GM15510 (cell line): ENCODE measurements around the gene MDN1.

Experiments
- POLR2A ChIP-seq: IDR thresholded peaks from 3 replicates; pipeline ENCODE4 v1.6.1; 2011; ENCODE audit warnings: borderline replicate concordance; ENCODE audit not compliant: insufficient read length; ENCODE audit errors: extremely low read depth

Gene MDN1

GRCh38 chr6:89660981-89661380 is 158.6 kb downstream of the MDN1 start:
- TF ChIP-seq POLR2A, result no peak

- no peak for TF ChIP-seq POLR2A
Measured at GRCh38 chr6:89657445-89658158, 162.0 kb downstream of the MDN1 start.

GRCh38 chr6:89655122-89655521 is 164.5 kb downstream of the MDN1 start:
- no peak for TF ChIP-seq POLR2A

GRCh38 chr6:89650579-89650978 is 169.0 kb downstream of the MDN1 start:
- no peak for TF ChIP-seq POLR2A

GRCh38 chr6:89649682-89650081 is 169.9 kb downstream of the MDN1 start:
- no peak for TF ChIP-seq POLR2A

- no peak for TF ChIP-seq POLR2A
Measured at GRCh38 chr6:89644864-89645263, 174.7 kb downstream of the MDN1 start.

GRCh38 chr6:89643406-89643805 is 176.2 kb downstream of the MDN1 start:
- TF ChIP-seq POLR2A, result no peak

- no peak for TF ChIP-seq POLR2A
Measured at GRCh38 chr6:89642956-89643355, 176.6 kb downstream of the MDN1 start.

- no peak for TF ChIP-seq POLR2A
Measured at GRCh38 chr6:89640804-89641203, 178.8 kb downstream of the MDN1 start.

GRCh38 chr6:89638320-89639195 is 181.0 kb downstream of the MDN1 start, which contains the start of gene LYRM2:
LYRM2 (minus strand) TSS chr6:89638747; CDS start chr6:89638716, 31 bp downstream.
- TF ChIP-seq POLR2A, result peak; percentile 88

- TF ChIP-seq POLR2A, result no peak
Measured at GRCh38 chr6:89637960-89638319, 181.7 kb downstream of the MDN1 start.

GRCh38 chr6:89630488-89630887 is 189.1 kb downstream of the MDN1 start:
- no peak for TF ChIP-seq POLR2A

GRCh38 chr6:89623749-89624148 is 195.8 kb downstream of the MDN1 start:
- TF ChIP-seq POLR2A, result no peak

- TF ChIP-seq POLR2A, result no peak
Measured at GRCh38 chr6:89619567-89619966, 200.0 kb downstream of the MDN1 start.

- TF ChIP-seq POLR2A, result no peak
Measured at GRCh38 chr6:89618026-89618425, 201.6 kb downstream of the MDN1 start.

GRCh38 chr6:89616531-89616930 is 203.1 kb downstream of the MDN1 start:
- no peak for TF ChIP-seq POLR2A
